GM19452 (cell line): ENCODE data around the gene RFNG.
A peak's percentile ranks its signal among the peaks of the same experiment; 100 is the strongest.
"Not testable (repeated sequence)": the region's sequence is repeated elsewhere in the genome, so short reads cannot be mapped to it uniquely, and the experiment has no call there.

Experiments used
- ATAC-seq: cut with Tn5 transposase; IDR thresholded peaks from one replicate; pipeline ENCODE4 v1.9.1; 2021; ENCODE audit not compliant: unreplicated experiment

RFNG gene

GRCh38 chr17:82046903-82047302 is 4.7 kb downstream of the RFNG start:
- ATAC-seq, result no peak

DNA sequence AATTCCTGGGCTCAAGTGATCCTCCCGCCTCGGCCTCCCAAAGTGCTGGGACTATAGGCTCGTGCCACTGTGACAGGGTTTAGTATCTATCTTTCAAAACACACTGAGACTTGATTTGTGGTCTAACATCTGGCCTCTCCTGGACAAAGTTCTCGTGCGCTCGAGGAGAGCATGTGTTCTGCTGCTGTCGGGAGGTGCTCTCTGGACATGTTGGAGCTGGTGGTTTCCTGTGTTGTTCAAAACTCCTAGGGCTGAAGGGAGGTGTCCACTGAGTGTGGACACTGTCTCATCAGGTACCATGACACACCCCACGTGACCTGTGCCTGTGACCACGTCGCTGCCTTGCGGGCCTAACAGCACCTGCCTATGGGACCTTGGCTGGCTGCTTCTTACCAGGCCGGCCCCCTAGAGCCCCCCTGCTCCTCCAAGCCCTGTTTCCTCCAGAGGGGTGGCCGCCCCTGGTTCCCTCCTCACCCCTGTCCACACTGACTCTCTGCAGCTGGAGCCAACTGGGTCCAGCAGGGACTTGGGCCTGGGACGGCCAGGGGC is 5.6 kb downstream of the RFNG start:
- no peak for ATAC-seq

DNA sequence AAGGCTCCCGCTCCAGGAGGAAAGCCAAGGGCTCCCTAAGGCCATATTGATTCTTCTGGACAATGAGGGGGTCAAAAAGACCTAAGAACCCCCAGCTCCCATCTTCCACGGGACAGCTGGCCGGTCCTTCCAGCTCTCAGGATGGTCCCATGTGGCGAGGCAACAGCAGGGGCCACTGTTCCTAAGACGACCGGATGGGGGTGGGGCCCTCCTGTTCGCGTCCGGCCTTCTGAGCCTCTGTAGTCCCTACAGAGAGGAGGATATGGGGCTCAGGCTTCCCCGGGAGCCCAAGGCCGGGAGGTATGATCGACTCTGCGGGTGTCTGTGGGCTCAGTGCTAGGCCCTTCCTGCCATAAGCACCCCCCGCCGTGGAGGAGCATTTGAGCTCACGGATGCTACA is 8.1 kb downstream of the RFNG start:
- no peak for ATAC-seq

DNA sequence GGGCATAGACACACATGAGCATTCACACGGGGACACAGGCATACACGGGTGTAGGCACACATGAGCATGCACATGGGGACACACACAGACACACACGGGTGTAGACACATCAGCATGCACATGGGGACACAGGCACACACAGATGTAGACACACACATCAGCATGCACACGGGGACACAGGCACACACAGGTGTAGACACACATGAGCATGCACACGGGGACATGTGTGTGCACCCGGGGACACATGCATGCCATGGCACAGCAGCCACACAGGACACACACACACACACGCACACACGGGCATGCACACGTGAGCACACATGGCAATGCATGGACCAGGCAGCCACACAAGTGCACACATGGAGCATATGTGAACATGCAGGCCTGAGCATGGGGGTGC is 9.0 kb downstream of the RFNG start:
- ATAC-seq, result no peak

DNA sequence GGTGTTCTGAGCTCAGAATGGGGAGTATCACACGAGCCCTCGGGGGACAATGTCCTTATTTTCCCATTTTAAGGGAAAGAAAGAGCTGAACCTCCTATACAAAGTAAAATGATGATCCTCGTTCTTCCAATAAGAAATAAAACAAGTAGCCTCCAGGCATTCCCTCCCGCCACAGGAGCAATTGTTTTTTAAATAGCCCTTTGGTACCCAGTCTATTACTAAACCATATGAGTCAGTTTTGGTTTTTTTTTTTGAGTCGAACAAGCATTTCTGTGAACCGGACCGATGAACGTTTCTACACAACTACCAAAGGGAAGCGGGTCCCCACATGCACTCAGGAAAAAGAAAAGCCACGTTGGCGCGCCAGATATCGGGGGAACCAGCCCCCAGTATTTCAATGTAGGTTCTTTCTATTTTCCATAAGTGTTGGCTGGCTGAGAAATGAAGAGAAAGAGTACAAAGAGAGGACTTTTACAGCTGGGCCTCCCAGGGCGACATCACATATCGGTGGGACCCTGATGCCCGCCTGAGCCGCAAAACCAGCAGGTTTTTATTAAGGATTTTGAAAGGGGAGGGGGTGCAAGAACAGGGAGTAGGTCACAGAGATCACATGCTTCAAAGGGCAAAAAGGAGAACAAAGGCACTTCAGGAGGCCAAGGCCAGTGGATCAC is 10.3 kb downstream of the RFNG start:
- no peak for ATAC-seq

DNA sequence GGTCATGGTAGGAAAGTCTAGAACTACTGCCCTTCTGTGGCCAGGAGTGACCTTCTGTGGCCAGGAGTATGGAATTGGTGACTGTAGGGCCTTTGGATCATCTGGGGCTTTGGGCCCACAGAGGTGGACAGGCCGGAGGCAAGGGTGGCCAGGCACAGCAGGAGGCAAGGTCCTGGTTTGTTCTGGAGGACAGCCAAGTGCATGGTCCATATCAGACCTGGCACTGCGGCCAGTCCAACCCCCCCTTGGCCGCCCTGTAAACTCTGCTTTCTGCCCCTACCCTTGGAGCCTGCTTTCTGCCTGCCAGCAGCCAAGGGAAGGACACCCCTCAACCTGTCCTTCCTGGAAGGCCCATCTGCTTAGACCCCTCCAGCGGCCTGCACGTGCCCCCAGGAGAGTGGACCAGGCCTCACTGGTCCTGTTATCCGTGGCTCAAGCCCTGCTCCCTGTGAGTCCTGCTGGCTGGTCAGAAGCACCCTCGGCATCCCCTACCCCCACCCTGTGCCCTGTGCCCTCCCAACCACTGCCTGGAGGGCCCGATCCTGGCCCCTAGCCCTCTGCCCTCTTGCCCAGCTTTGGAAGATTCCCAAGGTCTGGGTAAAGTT is 11.8 kb downstream of the RFNG start:
- no peak for ATAC-seq

DNA sequence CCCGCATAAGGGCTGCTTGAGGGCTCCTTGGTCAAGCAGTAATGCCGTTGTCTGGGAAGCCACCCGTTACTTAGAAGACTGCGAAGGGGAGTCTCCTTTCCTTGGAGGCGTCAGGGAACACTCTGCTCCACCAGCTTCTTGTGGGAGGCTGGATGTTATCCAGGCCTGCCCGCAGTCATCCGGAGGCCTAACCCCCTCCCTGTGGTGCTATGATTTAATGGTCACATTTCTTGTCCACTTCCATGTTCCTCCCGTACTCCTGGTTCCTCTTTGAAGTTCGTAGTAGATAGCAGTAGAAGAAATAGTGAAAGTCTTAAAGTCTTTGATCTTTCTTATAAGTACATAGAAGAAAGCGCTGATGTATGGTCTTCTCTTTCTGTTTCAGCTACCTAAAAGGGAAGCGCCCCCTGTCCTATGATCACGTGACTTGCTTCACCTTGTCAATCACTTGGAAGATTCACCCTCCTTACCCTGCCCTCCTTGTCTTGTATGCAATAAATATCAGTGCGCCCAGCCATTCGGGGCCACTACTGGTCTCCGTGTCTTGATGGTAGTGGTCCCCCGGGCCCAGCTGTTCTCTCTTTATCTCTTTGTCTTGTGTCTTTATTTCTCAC is 12.7 kb downstream of the RFNG start:
- ATAC-seq, result not testable (repeated sequence)

DNA sequence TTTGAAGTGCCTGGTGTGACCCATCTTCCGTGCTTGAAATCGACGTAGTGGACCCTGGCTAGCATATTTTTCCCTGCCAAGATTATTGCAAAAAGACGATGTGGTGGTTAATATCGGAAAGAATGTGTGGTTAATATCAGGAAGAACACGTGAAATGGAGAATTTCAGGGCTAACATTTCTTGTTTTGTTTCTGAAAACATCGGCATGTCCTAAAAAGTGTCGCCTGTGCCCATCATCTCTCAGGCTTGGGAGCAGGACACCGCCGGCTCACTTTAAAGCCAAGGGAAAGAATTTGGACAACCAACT is 13.8 kb downstream of the RFNG start:
- no peak for ATAC-seq

- peak; percentile 78 for ATAC-seq
These were observed 14.3 kb downstream of the RFNG start, which contains the start of gene DCXR for GRCh38 chr17:82037092-82037888. Gene DCXR (minus strand): TSS chr17:82037697. CDS start chr17:82037682, 15 bp downstream.

GRCh38 chr17:82036634-82037091 is 14.9 kb downstream of the RFNG start:
- no peak for ATAC-seq

- no peak for ATAC-seq
These were observed 15.5 kb downstream of the RFNG start for GRCh38 chr17:82035956-82036633.

- ATAC-seq, result no peak
These were observed 16.1 kb downstream of the RFNG start for GRCh38 chr17:82035488-82035887.

DNA sequence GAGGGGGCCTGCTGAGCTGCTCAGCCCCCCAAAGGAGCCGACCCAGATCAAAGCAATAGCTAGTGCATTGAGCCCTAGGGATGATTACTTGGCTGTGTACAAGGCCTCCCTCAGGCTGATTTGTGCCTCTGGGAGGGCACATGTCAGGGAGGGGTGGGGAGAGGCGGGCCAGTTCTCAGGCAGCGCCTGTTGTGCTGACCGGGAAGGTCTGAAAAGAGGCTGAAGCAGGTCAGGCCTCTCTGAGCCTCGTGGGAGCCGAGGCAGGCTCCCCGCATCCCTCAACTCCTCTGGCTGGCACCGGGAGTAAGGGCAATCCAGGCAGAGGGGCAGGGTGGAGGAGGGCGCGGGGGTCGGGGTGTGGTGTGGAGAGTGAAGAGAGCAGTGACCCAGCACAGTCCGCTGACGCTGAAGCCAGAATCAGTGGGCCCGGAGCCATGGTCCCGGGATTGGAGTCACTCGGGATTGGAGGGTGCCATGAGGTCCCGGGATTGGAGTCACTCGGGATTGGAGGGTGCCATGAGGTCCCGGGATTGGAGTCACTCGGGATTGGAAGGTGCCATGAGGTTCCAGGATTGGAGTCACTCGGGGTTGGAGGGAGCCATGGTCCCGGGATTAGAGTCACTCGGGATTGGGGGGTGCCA is 17.1 kb downstream of the RFNG start:
- no peak for ATAC-seq

GRCh38 chr17:82033359-82034085 is 18.1 kb downstream of the RFNG start:
- ATAC-seq, result no peak

DNA sequence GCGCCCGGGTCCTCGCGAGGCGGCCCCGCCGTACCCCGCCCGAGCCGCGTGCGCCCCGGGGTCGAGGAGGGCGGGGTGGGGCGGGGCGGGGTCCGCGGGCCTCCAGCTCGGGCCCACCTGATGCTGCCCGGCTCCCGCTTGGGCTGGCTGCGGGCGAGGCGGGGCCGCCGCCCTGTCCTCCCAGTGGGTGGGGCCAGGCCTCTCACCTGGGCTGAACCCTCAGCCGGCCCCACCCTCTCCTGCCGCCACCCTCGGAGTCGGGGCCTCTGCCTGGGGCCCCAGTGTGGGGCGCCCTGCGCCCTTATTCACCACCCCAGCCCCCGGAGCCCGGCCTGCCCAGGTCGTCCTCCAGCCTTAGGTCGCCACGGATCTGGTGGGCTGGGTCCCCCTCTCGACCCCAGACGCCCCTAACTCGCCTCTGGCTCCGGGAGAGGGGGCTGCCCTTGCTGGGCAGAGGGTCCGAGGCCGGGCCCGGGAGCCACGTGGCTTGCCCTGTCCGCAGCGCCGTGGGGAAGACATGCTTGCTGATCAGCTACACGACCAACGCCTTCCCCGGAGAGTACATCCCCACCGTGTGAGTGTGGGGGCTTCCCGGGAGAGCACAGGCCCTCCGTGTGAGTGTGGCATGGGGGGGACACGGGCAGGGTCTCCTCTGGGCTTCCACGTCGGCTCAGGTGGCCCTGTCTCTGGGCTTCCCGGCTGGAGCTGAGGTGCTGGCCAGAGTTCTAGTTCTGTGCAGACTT is 19.6 kb downstream of the RFNG start:
- ATAC-seq, result no peak

DNA sequence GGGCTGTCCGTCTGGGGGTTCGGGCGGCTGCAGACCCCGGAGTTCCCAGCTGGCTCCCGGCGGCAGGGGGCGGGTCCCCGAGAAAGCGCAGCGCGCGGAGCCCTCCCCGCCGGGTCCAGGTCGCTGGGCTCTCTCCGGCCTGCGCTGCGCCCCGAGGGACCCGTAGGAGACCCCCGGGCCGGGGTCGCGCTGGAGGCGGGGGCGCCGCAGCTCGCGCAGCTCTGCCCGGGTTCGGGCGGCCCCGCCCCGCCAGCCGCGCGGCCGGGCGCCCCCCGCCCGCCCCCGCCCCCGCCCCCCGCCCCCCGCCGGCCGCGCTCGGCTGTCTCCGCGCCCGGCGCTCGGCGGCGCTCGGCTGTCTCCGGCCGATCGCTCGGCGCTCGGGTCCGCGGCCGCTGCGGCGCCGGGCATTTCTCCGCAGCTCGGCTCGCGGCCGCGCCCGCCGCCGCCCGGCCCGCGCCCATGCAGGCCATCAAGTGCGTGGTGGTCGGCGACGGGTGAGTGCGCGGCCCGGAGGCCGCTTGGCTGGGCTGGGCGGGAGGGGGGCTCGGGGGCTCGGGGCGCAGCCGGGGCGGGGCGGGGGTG is 20.2 kb downstream of the RFNG start, which contains the start of gene RAC3:
Gene RAC3, plus strand, starts transcription at position 376 of the 582 bp plus-strand sequence. Its CDS starts 84 bp downstream, at position 460.
- ATAC-seq, result no peak

GRCh38 chr17:82030470-82031302 is 20.9 kb downstream of the RFNG start:
- no peak for ATAC-seq
